Right lung (tissue), 10 donors: Measurements from ENCODE around the gene TNFSF18. TPM values are rescaled to one million over a fixed set of nuclear protein-coding genes. Genes with fewer than 3 reads are reported as not detected.
A peak's percentile ranks its signal among the peaks of the same experiment; 100 is the strongest.
"Not testable (repeated sequence)": the region's sequence is repeated elsewhere in the genome, so short reads cannot be mapped to it uniquely, and the experiment has no call there.

ENCODE experiments used
- DNase-seq, 2 donors: peaks; one replicate each; pipeline ENCODE4 v3.0.0-alpha.2; 2013
- long read RNA-seq, 8 donors: transcript quantifications; one replicate each; lab custom pipeline, GENCODE V29; 2026
- polyA plus RNA-seq, 5 donors: library from polyadenylated mRNA; unstranded; fragments of 120-200 nt; gene quantifications; one replicate each; pipeline versions ENCODE4 v1.2.1 to v1.2.3, GENCODE V29; 2013; ENCODE audit warnings: inconsistent platforms in 1 of 5, low replicate concordance in 1 of 5; ENCODE audit not compliant: insufficient read length in 5 of 5, insufficient read depth in 1 of 5

Gene TNFSF18, protein sequence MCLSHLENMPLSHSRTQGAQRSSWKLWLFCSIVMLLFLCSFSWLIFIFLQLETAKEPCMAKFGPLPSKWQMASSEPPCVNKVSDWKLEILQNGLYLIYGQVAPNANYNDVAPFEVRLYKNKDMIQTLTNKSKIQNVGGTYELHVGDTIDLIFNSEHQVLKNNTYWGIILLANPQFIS
- polyA plus RNA-seq = 1 to 10 TPM; 1.2 to 1.7 (median 1.6) TPM
- long read RNA-seq, donor 1, partial matches to known transcripts = 0 of 1 reads
- long read RNA-seq, donor 1, other reads (novel, unspliced or antisense) = 0 of 1 reads
- long read RNA-seq, donor 2 = 0 reads
- long read RNA-seq, donor 3 = 0 reads
- long read RNA-seq, donor 4, partial matches to known transcripts = 0 of 1 reads
- long read RNA-seq, donor 4, other reads (novel, unspliced or antisense) = 0 of 1 reads
- long read RNA-seq, donor 5 = 0 reads
- long read RNA-seq, donor 6, partial matches to known transcripts = 0 of 2 reads
- long read RNA-seq, donor 6, other reads (novel, unspliced or antisense) = 0 of 2 reads
- long read RNA-seq, donor 7, partial matches to known transcripts = 0 of 1 reads
- long read RNA-seq, donor 7, other reads (novel, unspliced or antisense) = 0 of 1 reads
- long read RNA-seq, donor 8 = 0 reads

DNA sequence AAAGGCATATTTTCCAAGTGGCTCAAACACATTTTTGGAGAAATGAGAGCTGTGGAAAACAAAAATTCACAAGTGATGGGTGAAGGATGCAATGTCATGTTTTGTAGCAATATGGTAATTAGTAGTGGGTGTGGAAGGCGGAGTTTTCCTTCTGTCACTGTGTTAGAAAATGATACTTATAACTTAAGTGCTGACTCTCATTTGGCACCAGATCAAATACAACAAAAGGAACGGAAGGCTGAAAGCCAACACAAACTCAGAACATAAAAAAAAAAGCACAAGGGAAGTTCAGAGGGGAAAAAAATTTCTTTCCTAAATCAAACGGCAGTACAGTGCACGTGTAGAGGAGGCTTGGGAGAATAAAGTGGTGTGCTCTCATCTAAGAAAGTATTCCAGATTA, at the start of gene TNFSF18:
Gene TNFSF18, minus strand, starts transcription at position 77 of the 400 bp plus-strand sequence. Its CDS starts 45 bp downstream, at position 32.
- DNase-seq = peak; percentile 59 to 64

DNA sequence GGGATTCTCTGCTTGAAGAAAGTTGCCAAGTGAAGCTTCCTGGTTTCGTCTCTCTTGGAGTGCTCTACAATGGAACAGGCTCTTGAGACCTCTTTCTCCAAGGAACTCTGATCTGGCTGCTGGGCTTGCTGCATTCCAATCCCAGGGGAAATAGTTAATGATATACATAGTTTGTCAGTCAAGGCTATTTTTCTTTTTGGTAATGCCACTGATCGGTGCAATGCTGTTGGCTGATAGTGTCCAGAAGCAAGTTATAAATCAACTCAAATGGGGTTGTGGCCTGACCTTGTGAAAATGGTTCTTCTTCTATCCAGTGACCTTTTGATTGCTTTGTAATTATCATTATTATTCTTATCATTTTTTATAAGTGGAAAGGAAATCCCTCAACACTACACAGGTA, 48.4 kb upstream of the TNFSF18 start:
- DNase-seq = no peak

DNA sequence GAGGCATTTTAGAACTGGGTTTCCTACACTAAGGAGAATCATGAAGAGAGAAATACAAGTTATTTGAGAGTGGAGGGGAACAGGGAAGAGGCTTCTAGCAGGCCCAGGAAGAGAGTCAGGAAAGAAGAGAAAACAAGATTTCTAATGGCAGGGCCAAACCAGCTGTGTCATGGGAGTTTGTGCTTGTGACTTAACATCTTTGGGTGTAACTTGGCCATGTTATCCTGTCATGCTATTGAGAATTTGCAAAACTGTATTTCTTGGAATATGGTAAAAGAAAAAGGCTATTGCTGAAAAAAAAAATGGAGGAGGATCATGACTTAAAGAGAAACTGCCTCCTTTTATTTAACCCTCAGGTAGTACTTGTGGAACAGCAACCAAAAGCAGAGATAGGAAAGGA, 47.4 kb upstream of the TNFSF18 start:
- DNase-seq = no peak

DNA sequence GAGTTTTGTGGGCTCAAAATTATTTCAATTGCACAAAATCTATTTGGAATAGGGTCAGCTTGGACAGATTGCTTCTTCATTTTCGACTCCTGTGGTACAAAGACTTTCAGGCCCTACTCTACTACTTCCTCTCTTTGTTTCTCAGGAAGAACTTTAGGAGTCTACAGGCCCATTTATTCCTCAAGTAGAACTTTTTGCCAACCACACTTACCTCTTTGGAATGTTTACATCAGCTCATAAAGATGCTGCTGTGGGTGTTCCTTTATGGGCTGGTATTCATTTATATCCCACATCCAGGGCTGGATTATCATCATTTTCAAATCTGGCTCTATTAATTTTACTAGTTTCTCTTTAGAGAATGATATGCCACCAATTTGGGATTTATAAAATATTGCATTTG, 46.3 kb upstream of the TNFSF18 start:
- DNase-seq = no peak

GRCh38 chr1:173095632-173096031, 44.9 kb upstream of the TNFSF18 start:
- DNase-seq = no peak

DNA sequence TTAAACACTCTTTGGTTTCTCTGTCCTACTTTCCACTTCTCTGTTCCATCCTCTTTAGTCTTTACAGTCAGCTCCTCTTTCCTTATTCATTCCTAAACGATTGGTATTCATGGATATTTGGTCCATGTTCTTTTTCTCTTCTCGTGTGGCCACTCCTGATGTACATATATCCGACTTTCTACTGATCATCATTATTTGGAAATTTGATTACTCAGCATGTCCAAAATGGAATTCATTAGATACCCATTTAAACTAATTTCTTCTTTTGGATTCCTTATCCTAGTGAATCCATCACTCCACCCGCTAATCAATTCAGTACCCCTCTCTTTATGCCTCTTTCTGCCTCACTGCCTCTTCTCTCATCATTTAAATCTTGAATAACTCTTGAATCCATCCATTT, 43.8 kb upstream of the TNFSF18 start:
- DNase-seq = no peak

DNA sequence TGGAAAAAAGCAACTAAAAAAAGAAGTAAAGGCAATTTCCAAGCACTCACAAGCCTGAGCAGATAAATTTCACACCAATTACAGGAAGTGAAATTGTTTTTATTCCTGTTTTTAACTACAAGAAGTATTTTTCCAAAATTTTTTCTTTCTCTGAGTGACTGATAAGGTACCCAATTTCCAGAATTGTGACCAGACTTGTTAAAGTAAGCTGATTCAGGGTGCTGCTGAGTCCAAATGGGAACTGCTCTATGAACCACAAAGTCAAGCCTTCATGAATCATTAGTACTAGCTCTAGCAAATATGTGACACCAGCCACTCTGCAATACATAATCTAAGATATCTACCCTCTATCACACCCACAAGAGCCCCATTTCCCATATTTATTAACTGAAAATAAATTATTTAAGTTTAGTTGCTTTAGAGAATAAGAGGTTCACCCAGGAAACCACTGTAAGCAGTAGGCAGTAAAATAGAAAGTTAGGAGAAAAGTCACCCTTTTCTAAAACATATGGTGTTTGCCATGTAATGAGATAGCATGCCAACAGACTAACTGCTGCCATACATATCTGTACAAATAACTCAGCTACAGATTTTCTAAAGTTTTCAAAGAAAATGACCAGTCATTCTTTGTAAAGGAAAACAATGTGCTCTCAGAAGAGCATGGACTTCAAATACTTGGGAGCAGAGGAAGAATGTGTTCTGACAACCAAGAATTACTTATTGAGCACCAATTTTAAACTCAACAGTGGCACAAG, 43.1 kb upstream of the TNFSF18 start:
- DNase-seq = no peak

DNA sequence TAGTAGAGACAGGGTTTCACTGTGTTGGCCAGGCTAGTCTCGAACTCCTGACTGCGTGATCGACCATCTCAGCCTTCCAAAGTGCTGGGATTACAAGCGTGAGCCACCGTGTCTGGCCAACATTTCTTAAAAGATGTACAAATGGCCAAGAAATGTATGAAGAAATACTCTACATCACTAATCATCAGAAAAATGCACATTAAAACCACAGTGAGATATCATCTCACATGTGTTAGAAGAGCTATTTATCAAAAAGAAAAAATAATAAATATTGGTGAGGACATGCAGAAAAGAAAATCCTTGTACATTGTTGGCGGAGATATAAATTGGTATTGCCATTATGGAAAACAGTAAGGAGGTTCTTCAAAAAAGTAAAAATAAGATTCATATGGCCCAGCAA, 33.6 kb upstream of the TNFSF18 start:
- no peak for DNase-seq

DNA sequence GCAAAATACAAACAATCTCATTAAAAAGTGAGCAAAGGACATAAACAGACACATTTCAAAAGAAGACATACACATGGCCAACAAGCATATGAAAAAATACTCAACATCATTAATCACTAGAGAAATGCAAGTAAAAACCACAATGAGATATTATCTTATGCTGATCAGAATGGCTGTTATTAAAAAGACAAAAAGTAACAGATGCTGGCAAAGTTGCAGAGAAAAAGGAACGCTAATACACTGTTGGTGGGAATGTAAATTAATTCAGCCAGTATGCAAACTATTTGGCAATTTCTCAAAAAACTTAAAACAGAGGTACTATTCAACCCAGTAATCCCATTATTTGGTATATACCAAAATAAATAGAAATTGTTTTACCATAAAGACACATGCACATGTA, 32.2 kb upstream of the TNFSF18 start:
- no peak for DNase-seq

DNA sequence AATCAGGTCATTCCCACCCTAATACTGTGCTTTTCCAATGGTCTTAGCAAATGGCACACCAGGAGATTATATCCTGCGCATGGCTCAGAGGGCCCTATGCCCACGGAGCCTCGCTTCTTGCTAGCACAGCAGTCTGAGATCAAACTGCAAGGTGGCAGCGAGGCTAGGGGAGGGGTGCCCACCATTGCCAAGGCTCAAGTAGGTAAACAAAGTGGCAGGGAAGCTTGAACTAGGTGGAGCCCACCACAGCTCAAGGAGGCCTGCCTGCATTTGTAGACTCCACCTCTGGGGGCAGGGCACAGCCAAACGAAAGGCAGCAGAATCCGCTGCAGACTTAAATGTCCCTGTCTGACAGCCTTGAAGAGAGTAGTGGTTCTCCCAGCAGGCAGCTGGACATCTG, 23.5 kb upstream of the TNFSF18 start:
- not testable (repeated sequence) for DNase-seq

- no peak for DNase-seq
Observed at GRCh38 chr1:173064011-173064410, 13.3 kb upstream of the TNFSF18 start.

- DNase-seq = no peak
Observed at GRCh38 chr1:173063171-173063570, 12.4 kb upstream of the TNFSF18 start.

DNA sequence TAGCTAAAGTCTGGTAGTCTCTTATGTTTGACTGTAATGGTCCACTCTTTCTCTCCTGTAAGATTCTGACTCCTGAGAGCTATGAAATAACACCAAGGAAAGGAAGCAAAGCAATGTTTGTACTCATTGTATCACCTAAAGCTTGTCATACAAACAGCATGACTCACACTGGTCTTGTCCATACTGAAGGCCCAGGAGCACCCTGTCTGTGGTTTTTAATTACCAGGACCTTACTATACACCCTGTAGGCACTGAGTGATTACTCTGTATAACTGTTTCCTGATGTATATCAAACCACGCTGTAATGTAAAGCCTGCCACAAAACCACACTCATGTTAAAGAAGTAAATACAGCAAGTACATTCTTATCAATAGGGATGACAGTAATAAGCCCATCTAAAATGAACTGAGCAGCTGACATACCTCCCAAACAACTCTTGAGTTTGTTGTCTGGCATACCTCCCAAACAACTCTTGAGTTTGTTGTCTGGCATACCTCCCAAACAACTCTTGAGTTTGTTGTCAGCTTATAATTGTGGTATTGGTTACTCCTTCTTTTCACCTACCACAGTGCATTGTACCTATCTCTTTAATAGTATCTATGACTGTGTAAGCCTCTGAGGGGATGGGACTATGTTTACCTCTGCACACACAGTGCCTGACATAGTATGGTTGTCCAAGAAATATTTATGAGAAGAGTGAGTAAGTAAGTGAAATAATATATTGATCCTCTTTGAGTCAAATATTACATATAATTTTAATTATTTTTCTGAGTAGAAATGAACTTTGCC, 11.6 kb upstream of the TNFSF18 start:
- peak in 1 of 2 donors; percentile 57 for DNase-seq

- no peak for DNase-seq
Observed at GRCh38 chr1:173058556-173058955, 7.8 kb upstream of the TNFSF18 start.

GRCh38 chr1:173057984-173058383, 7.2 kb upstream of the TNFSF18 start:
- DNase-seq = no peak

DNA sequence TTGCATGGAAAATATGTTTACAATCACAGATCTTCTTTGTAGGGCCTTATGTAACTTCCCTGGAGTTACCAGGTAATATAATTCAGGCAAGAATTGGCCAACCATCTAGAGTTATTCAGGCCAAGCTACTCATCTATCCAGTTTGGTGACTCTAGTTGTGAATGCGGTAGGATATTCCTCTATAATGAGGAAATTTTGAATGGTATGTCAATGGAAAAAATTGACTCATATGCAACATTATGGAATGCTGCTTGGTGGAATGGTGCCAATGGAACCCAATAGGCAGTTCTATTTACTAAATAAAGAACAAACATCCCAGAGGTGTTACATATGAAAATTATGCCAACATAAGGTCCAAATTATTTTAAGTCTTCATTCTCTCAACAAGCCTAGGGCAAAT, 5.6 kb upstream of the TNFSF18 start:
- no peak for DNase-seq

DNA sequence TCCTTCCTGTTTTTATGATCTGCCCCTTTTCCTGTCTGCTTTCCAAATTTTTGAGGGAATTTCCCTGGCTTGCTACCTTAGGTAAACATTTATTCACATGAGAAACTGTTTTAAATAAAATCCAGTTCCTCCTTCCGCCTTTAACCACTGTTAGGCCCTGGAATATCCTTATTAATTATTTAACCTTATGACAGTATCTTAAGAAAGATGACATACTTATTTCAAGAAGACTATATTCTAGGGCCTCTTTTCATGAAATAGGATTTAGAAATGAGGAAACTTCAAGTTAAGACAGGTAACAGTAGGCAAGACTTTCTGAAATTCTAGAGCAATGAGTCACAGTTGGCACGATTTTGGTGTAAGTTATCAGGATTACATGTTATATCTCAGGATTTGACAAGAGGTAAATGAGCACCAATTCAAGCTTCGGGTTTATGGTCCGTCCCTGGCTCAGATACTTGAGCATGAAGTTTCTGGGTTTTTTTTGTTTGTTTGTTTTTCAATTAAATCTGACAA, 2.0 kb upstream of the TNFSF18 start:
- no peak for DNase-seq

DNA sequence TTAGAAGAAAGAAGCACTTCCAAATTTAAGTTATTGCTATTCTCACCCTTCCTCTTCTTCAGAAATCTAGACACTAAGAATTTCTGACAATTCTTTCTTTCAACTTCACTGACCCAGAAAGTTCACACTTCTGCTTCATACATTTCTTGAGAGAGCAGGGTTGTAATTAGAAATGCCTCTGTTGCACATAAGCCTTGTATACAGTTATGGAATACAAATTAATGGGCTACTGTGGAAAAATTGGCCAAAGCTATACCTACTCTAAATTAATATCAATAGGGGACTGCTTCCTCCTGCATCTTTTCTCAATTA, 1.5 kb downstream of the TNFSF18 start:
- no peak for DNase-seq

DNA sequence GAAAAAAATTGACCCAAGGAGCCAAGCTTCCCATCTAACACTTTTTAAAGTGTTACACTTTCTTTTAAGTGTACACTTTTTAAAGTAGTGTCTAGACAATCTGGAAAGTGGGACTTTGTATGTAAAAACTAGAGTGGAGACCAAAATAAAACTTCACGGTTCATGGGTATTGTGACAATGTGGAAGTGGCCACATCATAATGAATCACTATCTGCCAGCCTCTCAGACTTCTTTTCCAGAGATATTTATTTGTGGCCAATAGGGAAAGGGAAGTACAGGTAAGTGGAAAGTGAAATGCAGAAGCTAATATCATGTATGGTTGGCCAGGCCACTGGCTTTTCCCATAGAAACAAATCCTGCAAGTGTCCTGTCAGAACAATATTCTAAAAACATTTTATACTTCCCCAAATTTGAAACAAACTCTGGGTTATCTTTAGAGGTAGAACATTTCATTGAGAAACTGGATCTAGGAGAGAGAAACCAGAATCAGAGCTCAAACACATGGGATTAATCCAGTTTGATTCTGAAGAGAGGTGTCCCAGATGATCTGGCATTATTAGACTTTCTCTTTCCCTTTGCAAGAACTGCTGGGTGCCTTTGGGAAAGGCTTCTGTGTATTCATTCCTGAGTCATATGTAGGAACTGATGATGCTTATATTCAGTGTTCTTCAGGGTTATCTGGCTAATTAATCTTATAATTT, 2.0 kb downstream of the TNFSF18 start:
- no peak for DNase-seq

DNA sequence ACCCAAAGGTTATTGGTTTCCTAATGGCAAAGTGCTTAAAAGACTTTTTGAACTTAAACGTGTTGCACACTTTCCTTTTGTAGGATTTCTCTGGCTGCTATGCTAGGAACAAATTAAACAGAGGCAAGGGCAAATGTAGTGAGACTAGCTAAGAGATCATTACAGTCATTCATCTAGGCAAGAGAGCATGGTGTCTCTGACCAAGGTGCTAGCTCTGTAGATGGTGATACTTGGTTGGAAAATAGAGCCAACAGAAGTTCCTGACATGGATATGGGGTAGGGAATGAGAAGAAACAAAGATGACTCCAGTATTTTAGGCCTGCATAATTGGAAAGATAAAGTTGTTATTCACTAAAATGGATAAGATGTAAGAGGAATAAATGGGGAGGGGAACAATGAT, 6.1 kb downstream of the TNFSF18 start:
- no peak for DNase-seq

DNA sequence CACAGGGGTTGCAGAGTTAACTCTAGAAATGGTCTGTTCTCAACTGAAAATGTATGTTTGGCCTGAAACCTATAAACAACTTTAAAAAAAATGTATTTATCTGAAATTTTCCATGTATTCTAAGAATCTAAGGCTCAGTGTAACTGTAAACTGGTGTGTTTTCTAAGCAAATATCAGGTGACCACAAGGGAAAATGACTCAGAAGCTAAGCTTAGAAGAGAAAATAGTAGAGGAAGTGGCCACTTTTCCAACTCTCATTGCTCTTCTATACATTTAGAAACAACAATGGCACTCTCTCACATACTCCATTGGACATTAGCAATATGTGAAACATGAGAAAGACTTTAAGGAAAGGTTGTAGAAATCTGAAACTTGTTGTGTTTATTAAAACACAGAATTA, 7.5 kb downstream of the TNFSF18 start:
- no peak for DNase-seq
